H9 (cell line): ENCODE data around the gene AMPD2. TPM values are rescaled to one million over a fixed set of nuclear protein-coding genes. Genes with fewer than 3 reads are reported as not detected.

Experiments
- DNase-seq: peaks from one replicate; pipeline ENCODE4 v3.0.0-alpha.2; 2017
- H2AFZ ChIP-seq: one replicate; pipeline ENCODE4 v1.6.1; 2013; ENCODE audit warnings: mild to moderate bottlenecking, low read length, control low read depth, moderate library complexity
- H2AK5ac ChIP-seq: 2 replicates; pipeline ENCODE4 v1.6.1; 2013; ENCODE audit warnings: low read length, control low read depth, mixed read lengths; ENCODE audit not compliant: insufficient read length
- H2BK120ac ChIP-seq: one replicate; pipeline ENCODE4 v1.6.1; 2013; ENCODE audit warnings: low read depth, mild to moderate bottlenecking, low read length, control low read depth, inconsistent platforms; ENCODE audit not compliant: poor library complexity, severe bottlenecking
- H2BK12ac ChIP-seq: 2 replicates; pipeline ENCODE4 v1.6.1; 2013; ENCODE audit warnings: low read length, control low read depth, mixed read lengths, low read depth; ENCODE audit not compliant: insufficient read length
- H2BK15ac ChIP-seq: 2 replicates; pipeline ENCODE4 v1.6.1; 2013; ENCODE audit warnings: low read depth, low read length, control low read depth
- H2BK20ac ChIP-seq: one replicate; pipeline ENCODE4 v1.6.1; 2013; ENCODE audit warnings: low read depth, mild to moderate bottlenecking, low read length, control low read depth, inconsistent platforms; ENCODE audit not compliant: poor library complexity, severe bottlenecking
- H2BK5ac ChIP-seq: 2 replicates; pipeline ENCODE4 v1.6.1; 2013; ENCODE audit warnings: low read length, control low read depth, mixed read lengths; ENCODE audit not compliant: insufficient read length
- H3K14ac ChIP-seq: 2 replicates; pipeline ENCODE4 v1.6.1; 2013; ENCODE audit warnings: low read length, control low read depth; ENCODE audit not compliant: insufficient read depth
- H3K18ac ChIP-seq: 2 replicates; pipeline ENCODE4 v1.6.1; 2013; ENCODE audit warnings: low read depth, mild to moderate bottlenecking, mixed read lengths, low read length, control low read depth; ENCODE audit not compliant: insufficient read length
- H3K23ac ChIP-seq: 2 replicates; pipeline ENCODE4 v1.6.1; 2013; ENCODE audit warnings: low read length, control low read depth, mixed read lengths, low read depth; ENCODE audit not compliant: insufficient read length
- H3K23me2 ChIP-seq: 2 replicates; pipeline ENCODE4 v1.6.1; 2013; ENCODE audit warnings: low read depth, mild to moderate bottlenecking, mixed read lengths, low read length, control low read depth; ENCODE audit not compliant: insufficient read length, poor library complexity, severe bottlenecking
- H3K27ac ChIP-seq: 2 replicates; pipeline ENCODE4 v1.5.1; 2013; ENCODE audit warnings: low read length, control low read depth, mixed read lengths, low read depth; ENCODE audit not compliant: insufficient read length
- H3K27me3 ChIP-seq: 2 replicates; pipeline ENCODE4 v1.6.1; 2013; ENCODE audit warnings: low read length, control low read depth, inconsistent platforms; ENCODE audit not compliant: insufficient read depth
- H3K4ac ChIP-seq: 2 replicates; pipeline ENCODE4 v1.6.1; 2013; ENCODE audit warnings: low read depth, mild to moderate bottlenecking, control low read depth, inconsistent platforms, low read length, moderate library complexity
- H3K4me1 ChIP-seq: 2 replicates; pipeline ENCODE4 v1.6.1; 2013; ENCODE audit warnings: low read length, control low read depth, inconsistent platforms; ENCODE audit not compliant: insufficient read depth
- H3K4me2 ChIP-seq: 2 replicates; pipeline ENCODE4 v1.6.1; 2013; ENCODE audit warnings: low read length, control low read depth, mixed read lengths; ENCODE audit not compliant: insufficient read length, insufficient read depth
- H3K56ac ChIP-seq: 2 replicates; pipeline ENCODE4 v1.6.1; 2013; ENCODE audit warnings: low read depth, mild to moderate bottlenecking, mixed read lengths, low read length, control low read depth; ENCODE audit not compliant: insufficient read length
- H3K79me1 ChIP-seq: 2 replicates; pipeline ENCODE4 v1.6.1; 2013; ENCODE audit warnings: low read depth, mild to moderate bottlenecking, moderate library complexity, low read length, control low read depth, inconsistent platforms; ENCODE audit not compliant: insufficient read depth, poor library complexity, severe bottlenecking
- H3K79me2 ChIP-seq: 2 replicates; pipeline ENCODE4 v1.6.1; 2013; ENCODE audit warnings: low read length, control low read depth, inconsistent platforms; ENCODE audit not compliant: insufficient read depth
- H3K9ac ChIP-seq: 2 replicates; pipeline ENCODE4 v1.6.1; 2013; ENCODE audit warnings: low read length, control low read depth, mixed read lengths; ENCODE audit not compliant: insufficient read length; ENCODE audit errors: extremely low read depth
- H3K9me3 ChIP-seq: one replicate; pipeline ENCODE4 v1.6.1; 2013; ENCODE audit warnings: low read depth, low read length, inconsistent platforms; ENCODE audit not compliant: control insufficient read depth
- H3T11ph ChIP-seq: one replicate; pipeline ENCODE4 v1.6.1; 2013; ENCODE audit warnings: mild to moderate bottlenecking, low read length, control low read depth, inconsistent platforms
- H4K20me1 ChIP-seq: one replicate; pipeline ENCODE4 v1.6.1; 2013; ENCODE audit not compliant: control insufficient read depth, insufficient read length, insufficient read depth
- H4K5ac ChIP-seq: 2 replicates; pipeline ENCODE4 v1.6.1; 2013; ENCODE audit warnings: low read depth, mild to moderate bottlenecking, mixed read lengths, low read length, control low read depth; ENCODE audit not compliant: insufficient read length
- H4K8ac ChIP-seq: replicated peaks from 2 replicates; pipeline ENCODE4 v1.6.1; 2013; ENCODE audit warnings: low read length, control low read depth, mixed read lengths, low read depth; ENCODE audit not compliant: insufficient read length
- H4K91ac ChIP-seq: 2 replicates; pipeline ENCODE4 v1.6.1; 2013; ENCODE audit warnings: low read depth, mild to moderate bottlenecking, moderate library complexity, mixed read lengths, low read length, control low read depth; ENCODE audit not compliant: insufficient read length
- H3K27ac Mint-ChIP-seq, 3 experiments: 2 replicates in 2 of 3; 3 replicates in 1 of 3; pipeline ENCODE4 v1.8.0; 2020 to 2021; ENCODE audit warnings: mixed read lengths in 3 of 3, mild to moderate bottlenecking in 1 of 3, moderate library complexity in 1 of 3
- H3K27me3 Mint-ChIP-seq: 2 replicates; pipeline ENCODE4 v1.8.0; 2021; ENCODE audit warnings: low read depth, mild to moderate bottlenecking, moderate library complexity, mixed read lengths
- H3K36me3 Mint-ChIP-seq, 3 experiments: 2 replicates in 2 of 3; 3 replicates in 1 of 3; pipeline ENCODE4 v1.8.0; 2020 to 2021; ENCODE audit warnings: low read depth in 3 of 3, mixed read lengths in 3 of 3; ENCODE audit not compliant: insufficient read depth in 1 of 3
- H3K4me1 Mint-ChIP-seq, 2 experiments: 2 replicates each; pipeline ENCODE4 v1.8.0; 2020; ENCODE audit warnings: mixed read lengths in 2 of 2
- H3K4me3 Mint-ChIP-seq, 2 experiments: 2 replicates in 1 of 2; 3 replicates in 1 of 2; pipeline ENCODE4 v1.8.0; 2020 to 2021; ENCODE audit warnings: mild to moderate bottlenecking in 2 of 2, mixed read lengths in 2 of 2, moderate library complexity in 1 of 2
- H3K9me3 Mint-ChIP-seq, 2 experiments: 2 replicates in 1 of 2; 3 replicates in 1 of 2; pipeline ENCODE4 v1.8.0; 2020; ENCODE audit warnings: mild to moderate bottlenecking in 2 of 2, mixed read lengths in 2 of 2, moderate library complexity in 1 of 2
- WGBS: extraction: QIAGEN DNeasy Blood & Tissue Kit; methylation state at CpG from one replicate; pipeline ENCODE4 v1.1.7; 2013; ENCODE audit warnings: missing lambda C conversion rate, low lambda C conversion rate, mixed read lengths; ENCODE audit not compliant: insufficient read length; ENCODE audit errors: extremely low coverage; 5-methylcytosine and 5-hydroxymethylcytosine counted together
- total RNA-seq: library from RNA; stranded (reverse); gene quantifications from 2 replicates; pipeline ENCODE4 v1.2.1, GENCODE V29; 2021
- TF ChIP-seq, protein P1 (sequence below): fragments of 200-600 bp; sonication (generic); conservative IDR thresholded peaks from 3 replicates; pipeline ENCODE4 v1.8.0; 2021; ENCODE audit warnings: antibody characterized with exemption, mild to moderate bottlenecking

AMPD2 gene
- total RNA-seq, 1 experiment from 2014 or later: 65.1 TPM

GRCh38 chr1:109634771-109635750 lies 15.4 kb downstream of the AMPD2 start:
- TF ChIP-seq, protein P1, sequence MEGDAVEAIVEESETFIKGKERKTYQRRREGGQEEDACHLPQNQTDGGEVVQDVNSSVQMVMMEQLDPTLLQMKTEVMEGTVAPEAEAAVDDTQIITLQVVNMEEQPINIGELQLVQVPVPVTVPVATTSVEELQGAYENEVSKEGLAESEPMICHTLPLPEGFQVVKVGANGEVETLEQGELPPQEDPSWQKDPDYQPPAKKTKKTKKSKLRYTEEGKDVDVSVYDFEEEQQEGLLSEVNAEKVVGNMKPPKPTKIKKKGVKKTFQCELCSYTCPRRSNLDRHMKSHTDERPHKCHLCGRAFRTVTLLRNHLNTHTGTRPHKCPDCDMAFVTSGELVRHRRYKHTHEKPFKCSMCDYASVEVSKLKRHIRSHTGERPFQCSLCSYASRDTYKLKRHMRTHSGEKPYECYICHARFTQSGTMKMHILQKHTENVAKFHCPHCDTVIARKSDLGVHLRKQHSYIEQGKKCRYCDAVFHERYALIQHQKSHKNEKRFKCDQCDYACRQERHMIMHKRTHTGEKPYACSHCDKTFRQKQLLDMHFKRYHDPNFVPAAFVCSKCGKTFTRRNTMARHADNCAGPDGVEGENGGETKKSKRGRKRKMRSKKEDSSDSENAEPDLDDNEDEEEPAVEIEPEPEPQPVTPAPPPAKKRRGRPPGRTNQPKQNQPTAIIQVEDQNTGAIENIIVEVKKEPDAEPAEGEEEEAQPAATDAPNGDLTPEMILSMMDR: no peak
- Histone ChIP-seq H3K9ac (no peak overlapping the region), H3K4ac (no peak overlapping the region), H3K23ac (no peak overlapping the region), H3K79me2 (no peaks in the 10 kb centered on the region), H4K5ac (no peak overlapping the region), H4K8ac (no peak overlapping the region), H2BK120ac (no peak overlapping the region), H2BK20ac (no peak overlapping the region), H3K18ac (no peak overlapping the region), H2BK5ac (no peak overlapping the region), H4K20me1 (no peaks in the 10 kb centered on the region), H2AFZ (no peak overlapping the region), H3K27ac (no peak overlapping the region), H3K9me3 (no peaks in the 10 kb centered on the region), H3K56ac (no peak overlapping the region), H3T11ph (no peak overlapping the region), H2BK12ac (no peak overlapping the region), H3K79me1 (no peaks in the 10 kb centered on the region), H2BK15ac (no peak overlapping the region), H3K4me2 (no peak overlapping the region), H3K27me3 (no peaks in the 10 kb centered on the region), H2AK5ac (no peak overlapping the region), H3K14ac (no peak overlapping the region), H3K4me1 (peaks cover 7% of the 10 kb centered on the region; the same call in 1 of the 2 replicates), H3K23me2 (no peaks in the 10 kb centered on the region), H4K91ac (no peak overlapping the region)
- WGBS: no CpG with 5 or more reads among the region's 13 CpGs
- Mint-ChIP-seq H3K9me3 (no peaks in the 10 kb centered on the region), H3K4me1 (peaks cover 21 to 37% of the 10 kb centered on the region in 2 experiments), H3K27me3 (no peaks in the 10 kb centered on the region; the same call in 1 of the 2 replicates), H3K36me3 (peaks cover 6 to 10% (median 9%) of the 10 kb centered on the region in 3 experiments; a peak in 6 of 7 replicates), H3K4me3 (no peak overlapping the region), H3K27ac (no peak overlapping the region; a peak in 1 of 7 replicates)
- peak; percentile 24 for DNase-seq
